ACC112 (cell line): ENCODE results near the gene LGSN.
"Not testable (repeated sequence)": the region's sequence is repeated elsewhere in the genome, so short reads cannot be mapped to it uniquely, and the experiment has no call there.

Experiments used
- H2AFZ ChIP-seq: fragments of 200-600 bp; sonication (generic); one replicate; pipeline ENCODE4 v1.6.0; 2017; ENCODE audit warnings: antibody characterized with exemption, low read length; ENCODE audit not compliant: unreplicated experiment
- H3K27ac ChIP-seq: fragments of 200-600 bp; sonication (generic); 2 replicates; pipeline ENCODE4 v1.5.1; 2014; ENCODE audit warnings: low read depth, mild to moderate bottlenecking, antibody characterized with exemption, low read length, moderate library complexity
- H3K27me3 ChIP-seq: fragments of 200-600 bp; sonication (generic); 2 replicates; pipeline ENCODE4 v1.6.1; 2014; ENCODE audit warnings: mild to moderate bottlenecking, antibody characterized with exemption, low read length, moderate library complexity, mixed read lengths; ENCODE audit not compliant: insufficient read depth
- H3K36me3 ChIP-seq: fragments of 200-600 bp; sonication (generic); 2 replicates; pipeline ENCODE4 v1.6.1; 2016; ENCODE audit warnings: mild to moderate bottlenecking, antibody characterized with exemption, low read length, moderate library complexity, mixed read lengths; ENCODE audit not compliant: insufficient read depth
- H3K4me1 ChIP-seq: fragments of 200-600 bp; sonication (generic); one replicate; pipeline ENCODE4 v1.6.1; 2016; ENCODE audit warnings: low read length, mixed read lengths; ENCODE audit not compliant: insufficient read depth, unreplicated experiment, control insufficient read depth
- H3K4me3 ChIP-seq: fragments of 200-600 bp; sonication (generic); 2 replicates; pipeline ENCODE4 v1.5.1; 2014; ENCODE audit warnings: mild to moderate bottlenecking, low read depth, low read length
- H3K79me2 ChIP-seq: fragments of 200-600 bp; sonication (generic); one replicate; pipeline ENCODE4 v1.6.0; 2016; ENCODE audit warnings: low read length; ENCODE audit not compliant: control insufficient read depth, unreplicated experiment, insufficient read depth

LGSN gene

DNA sequence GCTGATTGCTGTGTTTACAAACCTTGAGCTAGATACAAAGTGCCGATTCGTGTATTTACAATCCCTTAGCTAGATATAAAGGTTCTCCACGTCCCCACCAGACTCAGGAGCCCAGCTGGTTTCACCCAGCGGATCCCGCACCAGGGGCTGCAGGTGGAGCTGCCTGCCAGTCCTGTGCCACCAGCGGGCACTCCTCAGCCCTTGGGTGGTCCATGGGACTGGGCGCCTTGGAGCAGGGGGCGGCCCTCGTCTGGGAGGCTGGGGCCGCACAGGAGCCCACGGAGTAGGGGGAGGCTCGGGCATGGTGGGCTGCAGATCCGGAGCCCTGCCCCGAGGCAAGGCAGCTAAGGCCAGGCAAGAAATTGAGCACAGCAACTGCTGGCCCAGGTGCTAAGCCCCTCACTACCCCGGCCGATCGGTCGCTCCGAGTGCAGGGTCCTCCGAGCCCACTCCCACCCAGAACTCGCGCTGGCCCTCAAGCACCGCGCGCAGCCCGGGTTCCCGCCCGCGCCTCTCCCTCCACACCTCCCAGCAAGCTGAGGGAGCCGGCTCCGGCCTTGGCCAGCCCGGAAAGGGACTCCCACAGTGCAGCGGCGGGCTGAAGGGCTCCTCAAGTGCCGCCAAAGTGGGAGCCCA is 44.9 kb downstream of the LGSN start:
- H3K27me3 ChIP-seq = peaks cover 42% of the 10 kb centered on the region
- H3K79me2 ChIP-seq, H3K4me1 ChIP-seq, H3K27ac ChIP-seq, H3K4me3 ChIP-seq, H3K36me3 ChIP-seq, H2AFZ ChIP-seq: not testable (repeated sequence)

DNA sequence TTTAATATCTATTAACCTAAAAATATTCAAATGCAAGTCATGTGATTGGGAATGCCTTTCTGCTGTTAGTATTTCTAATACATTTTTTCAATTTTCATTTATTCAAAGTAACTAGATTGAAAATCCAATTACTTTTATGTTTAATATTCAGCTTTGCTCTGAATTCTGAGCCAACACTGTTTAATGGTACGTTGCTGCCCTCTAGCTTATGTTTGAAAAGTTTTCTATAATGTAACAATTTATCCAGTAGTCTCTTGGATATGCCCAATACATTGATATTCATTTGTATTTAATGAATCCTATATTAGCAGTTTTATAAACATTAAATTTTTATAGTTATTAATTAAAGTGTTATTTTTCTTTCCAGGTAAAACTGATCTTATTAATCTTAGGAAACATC is 47.4 kb downstream of the LGSN start:
- Histone ChIP-seq H3K27me3 (peaks cover 42% of the 10 kb centered on the region), H3K79me2 (no peaks in the 10 kb centered on the region), H2AFZ (no peak overlapping the region), H3K27ac (no peak overlapping the region), H3K4me3 (no peak overlapping the region), H3K36me3 (no peaks in the 10 kb centered on the region), H3K4me1 (no peaks in the 10 kb centered on the region)

DNA sequence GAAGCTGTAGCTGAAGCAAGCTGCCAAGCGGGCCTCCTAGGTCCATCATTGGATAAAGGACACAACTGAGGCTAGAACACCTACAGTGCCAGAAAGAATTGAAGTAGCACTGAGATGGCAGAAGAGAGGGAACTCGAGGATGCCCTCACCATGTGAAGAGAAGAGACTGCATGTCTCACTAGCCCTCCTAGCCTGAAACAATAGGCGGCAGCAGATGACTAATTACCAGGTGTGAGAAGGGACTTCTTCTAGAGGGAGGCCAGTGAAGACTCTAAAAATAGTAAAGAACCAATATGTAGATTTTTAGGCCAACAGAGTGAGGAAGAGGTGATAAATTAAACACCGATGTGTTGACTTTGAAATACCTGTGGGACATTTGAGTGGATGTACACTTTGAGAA is 50.3 kb downstream of the LGSN start:
- H3K27ac ChIP-seq = no peak overlapping the region
- H3K36me3 ChIP-seq = no peaks in the 10 kb centered on the region
- no peaks in the 10 kb centered on the region for H3K4me1 ChIP-seq
- H2AFZ ChIP-seq = no peak overlapping the region
- H3K4me3 ChIP-seq = no peak overlapping the region
- no peaks in the 10 kb centered on the region for H3K79me2 ChIP-seq
- H3K27me3 ChIP-seq = peaks cover 36% of the 10 kb centered on the region

DNA sequence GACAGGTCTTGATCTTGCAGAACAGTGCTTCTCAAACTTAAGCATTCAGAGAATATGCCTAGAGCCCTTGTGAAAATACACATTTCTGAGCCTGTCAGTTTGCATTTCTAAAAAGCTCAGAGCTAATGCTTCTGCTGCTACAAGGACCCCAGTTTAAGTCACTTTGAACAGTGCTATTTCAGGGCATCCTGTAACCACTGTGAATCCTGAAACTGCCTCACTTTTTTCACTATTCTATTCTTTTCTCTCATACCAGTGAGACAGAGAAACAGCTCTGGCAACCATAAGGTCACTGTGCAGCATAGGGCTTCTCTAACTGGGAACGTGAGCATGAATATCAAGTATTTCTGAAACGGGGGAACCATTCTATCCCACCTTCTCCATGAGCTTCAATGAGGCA is 51.2 kb downstream of the LGSN start:
- no peaks in the 10 kb centered on the region for H3K79me2 ChIP-seq
- H3K36me3 ChIP-seq = no peaks in the 10 kb centered on the region
- H3K4me3 ChIP-seq = no peak overlapping the region
- H2AFZ ChIP-seq = no peak overlapping the region
- peaks cover 36% of the 10 kb centered on the region for H3K27me3 ChIP-seq
- H3K4me1 ChIP-seq = no peaks in the 10 kb centered on the region
- H3K27ac ChIP-seq = no peak overlapping the region

DNA sequence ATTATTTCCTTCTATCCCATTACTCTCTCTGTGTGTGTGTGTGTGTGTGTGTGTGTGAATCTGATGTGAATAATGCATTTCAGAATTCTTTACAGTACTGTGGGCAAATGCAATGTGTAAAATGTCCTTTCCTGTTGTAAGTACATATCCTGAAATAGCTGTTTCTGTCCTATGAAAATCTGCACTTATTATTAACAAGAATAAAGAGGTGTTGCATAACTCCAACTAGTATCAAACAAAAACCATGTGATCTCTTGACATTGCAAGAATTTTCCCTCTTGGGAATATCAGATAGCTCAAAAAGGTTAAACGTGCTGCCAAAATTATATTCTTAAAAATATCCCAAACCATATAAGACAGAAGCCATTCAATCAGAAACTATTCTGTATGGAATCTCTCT is 52.0 kb downstream of the LGSN start:
- no peaks in the 10 kb centered on the region for H3K36me3 ChIP-seq
- no peak overlapping the region for H3K4me3 ChIP-seq
- H3K4me1 ChIP-seq = no peaks in the 10 kb centered on the region
- no peak overlapping the region for H3K27ac ChIP-seq
- H3K27me3 ChIP-seq = peaks cover 33% of the 10 kb centered on the region
- no peak overlapping the region for H2AFZ ChIP-seq
- H3K79me2 ChIP-seq = no peaks in the 10 kb centered on the region

DNA sequence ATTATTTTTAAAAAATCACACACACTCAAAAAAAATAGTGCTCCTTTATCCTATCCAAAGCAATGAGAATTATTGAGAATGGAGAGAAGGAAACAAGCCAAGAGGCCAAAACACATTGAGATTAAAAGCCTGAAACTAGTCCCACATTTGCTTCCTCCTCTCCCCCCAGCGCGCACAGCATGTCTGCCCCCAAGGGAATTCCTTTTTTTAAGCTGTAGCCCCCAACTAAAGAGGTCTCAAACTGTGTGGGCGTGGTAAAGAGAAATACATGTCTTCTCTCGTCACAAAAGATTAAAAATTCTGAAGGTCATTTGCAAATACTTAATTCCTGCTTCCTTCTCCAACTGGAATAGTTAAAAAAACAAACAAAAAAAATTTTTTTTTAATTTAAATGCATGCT is 52.7 kb downstream of the LGSN start:
- Histone ChIP-seq H3K4me3 (no peak overlapping the region), H3K4me1 (no peaks in the 10 kb centered on the region), H3K27ac (no peak overlapping the region), H2AFZ (no peak overlapping the region), H3K79me2 (no peaks in the 10 kb centered on the region), H3K27me3 (peaks cover 38% of the 10 kb centered on the region), H3K36me3 (no peaks in the 10 kb centered on the region)

DNA sequence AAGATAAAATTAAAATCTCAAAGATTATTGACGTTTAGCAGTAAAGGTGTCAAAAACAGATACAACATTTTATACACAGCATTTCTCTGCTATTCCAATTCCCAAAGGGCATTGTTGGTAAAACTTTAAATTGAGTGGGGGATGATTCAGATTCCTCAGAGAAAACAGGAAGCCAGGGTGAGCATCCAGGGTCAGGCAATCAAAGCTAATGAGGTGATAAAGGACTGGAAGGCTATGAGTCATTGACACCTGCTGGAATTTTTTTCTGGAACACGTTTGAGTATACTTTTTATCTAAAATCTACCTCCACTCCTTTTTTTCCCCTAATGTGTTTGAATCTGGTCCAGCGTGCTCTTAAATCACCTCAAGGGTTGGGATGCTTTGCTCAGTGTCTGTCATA is 56.3 kb downstream of the LGSN start:
- Histone ChIP-seq H3K27me3 (peaks cover 23% of the 10 kb centered on the region), H2AFZ (no peak overlapping the region), H3K4me1 (no peaks in the 10 kb centered on the region), H3K27ac (no peak overlapping the region), H3K36me3 (no peaks in the 10 kb centered on the region), H3K4me3 (no peak overlapping the region), H3K79me2 (no peaks in the 10 kb centered on the region)

DNA sequence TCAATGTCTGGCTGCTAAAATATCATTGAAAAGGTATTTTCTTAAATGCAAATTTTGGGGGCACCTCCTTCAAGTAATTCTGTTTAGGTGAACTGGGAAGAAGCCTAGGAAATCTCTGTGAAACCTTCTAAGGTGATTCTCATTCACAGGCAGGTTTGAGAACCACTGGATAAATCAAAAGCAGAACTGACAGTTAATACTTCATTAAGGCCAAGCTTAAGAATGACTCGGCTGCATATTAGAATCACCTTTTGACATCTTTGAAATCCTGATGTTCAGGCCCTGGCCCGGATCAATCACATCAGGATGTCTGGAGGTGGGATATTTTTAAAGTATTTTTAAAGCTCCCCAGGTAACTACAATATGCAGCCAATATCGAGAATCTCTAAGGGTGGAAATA is 58.0 kb downstream of the LGSN start:
- H3K4me3 ChIP-seq = no peak overlapping the region
- no peak overlapping the region for H3K27ac ChIP-seq
- H3K36me3 ChIP-seq = no peaks in the 10 kb centered on the region
- H2AFZ ChIP-seq = no peak overlapping the region
- no peaks in the 10 kb centered on the region for H3K79me2 ChIP-seq
- no peaks in the 10 kb centered on the region for H3K4me1 ChIP-seq
- H3K27me3 ChIP-seq = peaks cover 15% of the 10 kb centered on the region

DNA sequence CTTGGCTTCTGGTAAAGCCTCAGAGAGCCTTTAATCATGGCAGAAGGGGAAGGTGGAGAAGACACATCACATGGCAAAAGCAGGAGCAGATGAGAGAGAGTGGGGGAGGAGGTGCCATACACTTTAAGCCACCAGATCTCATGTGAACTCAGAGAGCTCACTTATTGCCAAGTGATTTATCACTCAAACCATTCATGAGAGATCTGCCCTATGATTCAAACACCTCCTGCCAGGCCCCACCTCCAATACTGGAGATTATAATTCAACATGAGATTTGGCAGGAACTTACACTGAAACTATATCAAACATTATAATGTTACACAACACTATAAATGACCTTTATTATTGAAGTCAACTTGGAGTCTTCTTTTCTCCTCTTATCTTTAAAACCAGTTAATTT is 60.6 kb downstream of the LGSN start:
- Histone ChIP-seq H3K36me3 (no peaks in the 10 kb centered on the region), H3K27ac (no peak overlapping the region), H3K79me2 (no peaks in the 10 kb centered on the region), H3K4me3 (no peak overlapping the region), H2AFZ (no peak overlapping the region), H3K4me1 (no peaks in the 10 kb centered on the region), H3K27me3 (peaks cover 15% of the 10 kb centered on the region)

DNA sequence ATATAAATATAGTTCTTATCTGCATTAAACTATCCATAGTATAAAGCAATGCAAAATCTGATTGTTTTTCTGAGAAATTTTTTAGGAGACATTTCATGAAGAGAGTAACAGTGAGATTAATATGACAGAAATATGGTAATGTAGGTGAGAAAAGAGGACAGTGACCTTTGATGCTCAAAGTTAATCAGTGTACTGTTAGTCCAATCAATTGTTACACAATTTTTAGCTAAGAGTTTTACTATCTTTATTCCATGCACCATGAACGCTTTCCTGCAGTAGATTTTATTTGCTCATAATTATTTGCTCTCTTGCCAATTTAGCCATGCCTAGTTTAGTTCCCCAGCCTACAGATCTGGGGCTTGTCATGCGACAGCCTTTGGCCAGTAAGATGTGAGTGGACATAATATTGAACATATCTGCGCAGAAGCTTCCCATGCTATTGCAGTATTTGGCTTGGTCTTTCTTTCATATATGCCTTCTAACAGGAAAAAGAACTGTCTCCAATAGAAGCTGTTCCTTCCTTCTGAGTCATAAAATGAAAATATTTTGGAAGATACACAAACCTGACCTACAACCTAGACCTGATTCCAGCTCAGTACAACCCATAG is 69.8 kb downstream of the LGSN start:
- Histone ChIP-seq H3K4me3 (no peak overlapping the region), H3K4me1 (no peaks in the 10 kb centered on the region), H3K27ac (no peak overlapping the region), H3K27me3 (no peaks in the 10 kb centered on the region; the same call in 1 of the 2 replicates), H2AFZ (no peak overlapping the region), H3K36me3 (no peaks in the 10 kb centered on the region), H3K79me2 (no peaks in the 10 kb centered on the region)

DNA sequence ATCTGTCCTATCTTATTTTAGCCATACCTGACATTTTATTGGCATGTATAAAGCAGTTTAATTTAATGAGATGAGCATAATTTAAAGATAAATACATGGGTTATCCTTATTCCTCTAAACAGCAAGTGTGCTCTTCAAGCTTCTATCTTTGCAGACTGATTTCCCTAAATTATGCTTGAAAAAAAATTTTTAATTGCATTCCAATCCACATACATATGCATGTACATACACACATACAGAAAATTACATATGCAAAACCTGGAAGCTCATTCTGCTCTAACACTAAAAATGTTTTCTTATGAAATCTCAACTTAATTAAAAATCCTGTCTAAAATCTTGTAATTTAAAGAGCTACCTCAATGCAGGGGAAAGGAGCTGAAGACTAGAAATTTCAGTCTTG is 73.2 kb downstream of the LGSN start:
- Histone ChIP-seq H3K79me2 (no peaks in the 10 kb centered on the region), H3K27ac (no peak overlapping the region), H3K4me1 (no peaks in the 10 kb centered on the region), H2AFZ (no peak overlapping the region), H3K27me3 (no peaks in the 10 kb centered on the region), H3K36me3 (no peaks in the 10 kb centered on the region), H3K4me3 (no peak overlapping the region)
